Endothelial cell of hepatic sinusoid (primary cell): Measurements from ENCODE around the gene PERCC1.

ENCODE experiments used
- in situ Hi-C: cut with HindIII; loops from 2 replicates; pipeline ENCODE4 v1.10.0; 2017; ENCODE audit warnings: low sequenced_read_pairs

Gene PERCC1

DNA sequence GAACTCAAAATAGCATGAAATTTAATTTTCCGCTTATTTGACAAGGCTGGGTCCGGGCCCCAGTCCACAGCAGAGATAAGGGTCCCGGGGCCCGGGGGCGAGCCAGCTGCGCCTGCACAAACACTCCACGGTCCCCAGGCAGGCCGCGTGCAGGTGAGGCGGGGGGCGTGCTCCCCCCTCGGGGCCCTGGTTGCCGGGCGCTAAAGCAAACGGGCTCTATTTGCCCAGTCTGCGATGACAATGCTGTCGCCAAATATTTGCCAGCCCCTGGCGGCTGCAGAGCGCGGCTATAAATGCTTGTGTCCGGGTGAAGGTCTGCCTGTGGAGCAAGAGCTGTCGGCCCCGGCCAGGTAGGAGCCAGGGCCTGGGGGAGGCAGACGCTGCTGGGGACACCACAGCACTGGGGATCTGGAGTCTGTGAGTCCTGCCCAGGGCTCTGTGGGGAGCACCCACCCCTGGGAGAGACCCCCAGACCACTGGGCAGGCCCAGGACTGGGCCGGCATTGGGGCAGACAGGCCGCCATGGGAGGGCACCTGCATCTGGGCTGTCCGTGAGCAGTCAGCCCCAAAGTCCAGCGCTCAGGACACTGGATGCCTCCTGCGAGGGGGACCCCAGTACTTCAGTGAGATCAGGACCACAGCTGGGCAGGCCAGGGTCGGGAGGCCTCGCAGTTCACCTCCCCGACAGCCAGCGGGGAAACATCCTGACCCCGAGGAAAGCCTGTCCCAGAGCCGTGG, at the start of gene PERCC1:
PERCC1 (plus strand) TSS at position 320 of the 738 bp plus-strand sequence. CDS start 1,516 bp downstream, outside the sequence.
- in situ Hi-C loops = loop anchor here (10.0 kb wide), 1 partner anchor 54 kb away; the partner anchor contains the start of gene PTX4

DNA sequence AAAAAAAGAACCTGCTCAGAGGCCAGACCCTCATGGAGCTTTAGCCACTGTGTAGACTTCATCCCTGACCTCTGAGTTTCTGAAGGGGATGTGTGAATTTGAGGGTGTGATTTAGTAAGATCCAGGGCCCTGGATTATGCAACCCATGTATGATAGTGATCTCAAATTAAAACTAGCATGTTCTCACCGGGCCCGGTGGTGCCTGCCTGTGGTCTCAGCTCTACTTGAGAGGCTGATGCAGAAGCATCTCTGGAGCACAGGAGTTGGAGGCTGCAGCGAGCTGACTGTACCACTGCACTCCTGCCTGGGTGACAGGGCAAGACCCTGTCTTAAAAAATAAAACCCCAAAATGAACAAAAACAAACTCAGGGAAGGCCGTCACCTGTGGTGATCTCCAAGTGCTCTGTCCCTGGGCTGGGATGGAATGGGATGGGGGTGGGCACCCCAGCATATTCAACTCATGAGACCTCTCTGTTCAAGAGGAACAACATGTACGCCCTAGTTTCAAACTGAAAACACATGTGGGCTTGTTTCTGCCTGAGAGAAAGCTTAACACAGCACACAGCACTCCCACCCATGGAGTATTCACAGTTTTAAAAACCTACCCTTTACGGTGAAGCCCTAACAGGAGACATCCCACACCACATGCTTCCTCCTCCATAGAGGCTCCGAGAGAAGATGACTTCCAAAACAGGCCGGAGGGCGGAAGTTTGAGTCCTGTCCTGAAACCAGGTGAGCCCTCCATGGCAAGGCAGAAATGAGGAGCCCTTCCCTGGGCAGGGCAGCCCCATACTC, 49.1 kb upstream of the PERCC1 start:
- in situ Hi-C loops = loop anchor here (25.0 kb wide), 3 partner anchors 95 to 245 kb away; no protein-coding TSS in a partner anchor

- in situ Hi-C loops = loop anchor here (25.0 kb wide), 3 partner anchors 96 to 246 kb away; no protein-coding TSS in a partner anchor
These were observed 47.3 kb upstream of the PERCC1 start for GRCh38 chr16:1383556-1383955.

DNA sequence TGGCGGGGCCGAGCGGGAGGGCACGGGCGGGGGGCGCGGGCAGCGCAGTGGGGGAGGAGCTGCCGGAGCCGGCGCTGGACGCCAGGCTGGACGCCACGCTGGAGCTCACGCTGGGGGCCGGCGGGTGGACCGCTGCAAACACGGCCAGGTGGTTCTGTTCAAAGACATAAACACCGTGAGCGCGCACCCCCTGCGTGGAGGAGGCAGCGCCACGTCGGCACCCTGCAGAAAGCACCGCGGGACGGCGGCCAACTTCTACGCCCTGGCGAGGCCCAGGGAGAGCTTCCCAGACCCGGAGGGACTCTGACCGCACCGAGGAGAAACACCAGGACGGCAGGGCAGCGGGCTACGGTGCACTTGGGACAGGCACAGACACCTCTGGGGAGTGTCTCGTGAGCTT, 45.6 kb upstream of the PERCC1 start:
- in situ Hi-C loops = loop anchor here (25.0 kb wide), 3 partner anchors 98 to 248 kb away; no protein-coding TSS in a partner anchor

GRCh38 chr16:1387331-1387730, 43.5 kb upstream of the PERCC1 start:
- in situ Hi-C loops = loop anchor here (25.0 kb wide), 3 partner anchors 100 to 250 kb away; no protein-coding TSS in a partner anchor

- in situ Hi-C loops = loop anchor here (25.0 kb wide), 3 partner anchors 102 to 252 kb away; no protein-coding TSS in a partner anchor
These were observed 41.1 kb upstream of the PERCC1 start for GRCh38 chr16:1389762-1390161.

DNA sequence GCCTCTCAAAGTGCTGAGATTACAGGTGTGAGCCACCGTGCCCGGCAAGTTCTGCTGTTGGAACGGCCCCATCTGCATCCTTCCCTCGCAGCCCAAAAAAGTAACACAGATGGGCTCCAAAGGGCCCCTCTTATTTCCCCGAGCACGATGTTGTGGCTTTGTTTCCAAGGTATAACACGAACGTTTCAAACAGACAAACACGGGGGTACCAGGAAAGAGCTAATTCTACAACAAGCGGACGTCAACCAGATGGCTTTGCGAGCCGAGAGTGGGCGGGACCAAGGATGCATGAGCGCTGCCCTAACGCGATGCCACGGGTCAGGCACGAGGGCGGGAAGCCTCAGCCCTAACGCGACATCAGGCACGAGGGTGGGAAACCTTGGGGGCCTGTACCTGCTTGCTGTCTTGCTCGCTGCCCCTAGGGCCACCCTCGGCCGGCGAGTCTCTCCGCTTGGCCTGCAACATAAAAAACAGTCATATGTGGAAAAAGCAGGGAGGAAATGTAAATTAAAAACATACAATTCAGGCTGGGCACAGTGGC, 40.6 kb upstream of the PERCC1 start:
- in situ Hi-C loops = loop anchor here (25.0 kb wide), 3 partner anchors 103 to 253 kb away; no protein-coding TSS in a partner anchor

DNA sequence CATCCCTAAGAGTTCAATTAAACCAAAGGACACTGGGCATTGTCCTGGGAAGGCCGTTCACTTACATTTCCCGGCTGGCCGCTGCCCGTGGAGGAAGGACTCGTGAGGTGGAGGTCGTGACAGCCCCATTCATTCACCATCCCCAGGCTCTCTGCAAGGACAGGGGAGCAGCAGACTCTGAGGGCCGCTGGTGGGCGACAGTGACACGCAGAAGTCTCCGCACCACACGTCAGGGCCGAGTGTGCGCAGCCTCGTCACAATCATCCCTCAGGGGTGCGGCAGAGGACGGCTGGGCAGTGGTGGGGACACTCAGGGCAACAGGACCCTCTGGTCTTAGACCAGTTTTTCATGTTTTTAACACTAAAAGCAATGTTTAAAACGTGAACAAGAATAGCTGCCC, 38.1 kb upstream of the PERCC1 start:
- in situ Hi-C loops = loop anchor here (25.0 kb wide), 3 partner anchors 106 to 256 kb away; no protein-coding TSS in a partner anchor

- in situ Hi-C loops = loop anchor here (25.0 kb wide), 3 partner anchors 106 to 256 kb away; no protein-coding TSS in a partner anchor
These were observed 37.2 kb upstream of the PERCC1 start for GRCh38 chr16:1393613-1394176.

- in situ Hi-C loops = loop anchor here (25.0 kb wide), 3 partner anchors 107 to 257 kb away; no protein-coding TSS in a partner anchor
These were observed 36.4 kb upstream of the PERCC1 start for GRCh38 chr16:1394367-1394951.

GRCh38 chr16:1395444-1396031, 35.3 kb upstream of the PERCC1 start:
- in situ Hi-C loops = loop anchor here (25.0 kb wide), 3 partner anchors 108 to 258 kb away; no protein-coding TSS in a partner anchor

DNA sequence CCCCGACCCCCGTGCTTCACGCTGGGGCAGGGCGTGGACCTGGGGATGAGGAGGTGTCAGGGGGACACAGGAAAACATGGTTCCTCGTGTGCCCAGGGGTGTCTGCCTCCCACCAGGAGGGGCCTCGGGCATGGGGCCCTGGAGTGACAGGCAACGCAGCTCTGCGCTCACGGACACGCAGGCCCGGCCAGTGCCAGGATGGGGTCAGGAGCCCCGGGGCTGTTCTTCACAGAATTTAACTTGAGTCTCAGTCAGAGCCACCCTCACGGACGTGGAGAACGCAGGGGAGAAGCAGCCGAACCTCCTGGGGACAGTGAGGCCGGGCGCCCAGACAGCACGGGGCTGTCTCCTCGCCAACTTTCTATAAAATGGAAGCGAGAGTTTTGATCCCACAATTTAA, 33.1 kb upstream of the PERCC1 start:
- in situ Hi-C loops = loop anchor here (25.0 kb wide), 3 partner anchors 110 to 260 kb away; no protein-coding TSS in a partner anchor

GRCh38 chr16:1398351-1398750, 32.5 kb upstream of the PERCC1 start:
- in situ Hi-C loops = loop anchor here (25.0 kb wide), 3 partner anchors 111 to 261 kb away; no protein-coding TSS in a partner anchor

DNA sequence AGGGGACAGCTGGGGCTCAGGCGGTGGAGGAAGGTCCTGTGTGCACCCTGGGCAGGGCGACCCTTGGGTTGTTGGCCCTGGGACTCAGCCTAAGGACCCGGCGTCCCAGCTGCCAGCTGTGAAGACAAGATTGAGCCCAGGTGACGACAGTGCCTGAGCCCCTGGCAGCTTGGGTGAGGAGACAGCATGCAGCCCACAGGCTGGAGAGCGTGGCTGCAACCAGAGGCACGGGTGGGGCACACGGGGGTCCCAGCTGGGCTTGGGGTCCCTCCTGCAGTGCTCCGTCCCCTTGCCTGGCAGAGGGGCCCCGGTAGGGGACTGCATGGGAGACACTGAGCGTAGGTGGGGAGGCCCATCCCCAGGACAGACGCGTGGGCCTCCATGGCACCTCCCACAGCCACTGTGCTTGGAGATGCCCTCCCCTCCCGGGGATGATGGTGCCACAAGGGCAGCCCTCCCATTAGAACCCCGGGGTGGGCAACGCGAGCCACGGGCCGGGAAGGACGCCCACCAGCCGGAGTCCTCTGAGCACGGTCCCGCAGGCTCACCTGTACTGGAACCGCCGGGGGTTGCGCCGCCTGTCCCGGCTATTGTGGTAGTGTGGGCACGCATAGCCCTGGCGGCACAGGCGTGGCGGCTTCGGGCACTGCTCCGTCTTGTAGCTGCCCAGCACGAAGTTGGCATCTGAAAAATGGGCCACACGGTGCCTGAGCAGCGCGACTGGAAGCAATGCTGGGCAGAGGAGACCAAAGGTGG, 31.9 kb upstream of the PERCC1 start:
- in situ Hi-C loops = loop anchor here (25.0 kb wide), 3 partner anchors 112 to 262 kb away; no protein-coding TSS in a partner anchor

DNA sequence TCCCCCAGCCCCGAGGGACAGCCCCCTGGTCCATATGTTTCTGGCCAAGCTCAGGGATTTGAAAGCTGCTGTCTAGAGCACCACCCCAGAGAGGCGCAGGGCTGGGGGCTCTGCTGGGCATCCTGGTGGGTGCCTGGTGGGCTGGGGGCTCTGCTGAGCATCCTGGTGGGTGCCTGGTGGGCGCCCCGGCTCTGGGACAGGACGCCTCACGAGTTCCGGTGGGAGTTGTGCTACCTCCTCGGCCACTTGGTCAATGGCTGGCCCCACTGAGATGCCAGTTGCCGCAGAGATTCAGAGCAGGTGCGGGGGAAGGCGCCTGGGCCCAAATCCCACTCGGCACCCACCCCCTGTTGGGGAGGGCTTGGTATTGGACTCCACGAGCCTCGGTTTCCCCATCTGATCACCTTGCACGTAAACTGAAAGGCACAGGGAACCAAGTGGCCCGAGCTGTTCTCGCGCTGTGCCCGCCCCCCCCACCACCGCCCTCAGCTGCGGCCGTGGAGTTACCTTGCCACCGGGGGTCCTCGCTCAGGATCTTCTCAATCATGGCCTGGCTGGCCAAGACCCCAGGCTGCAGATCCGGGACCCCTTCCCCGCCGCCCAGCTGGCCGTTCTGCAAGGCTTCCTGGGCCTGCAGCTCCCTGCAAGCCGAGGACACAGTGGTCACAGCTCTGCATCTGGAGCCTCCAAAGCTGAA, 29.7 kb upstream of the PERCC1 start:
- in situ Hi-C loops = no loop called here

GRCh38 chr16:1401758-1402154, 29.1 kb upstream of the PERCC1 start:
- in situ Hi-C loops = no loop called here

GRCh38 chr16:1403036-1403435, 27.8 kb upstream of the PERCC1 start:
- in situ Hi-C loops = no loop called here

- in situ Hi-C loops = no loop called here
These were observed 27.1 kb upstream of the PERCC1 start for GRCh38 chr16:1403733-1404132.
